Osteoblast (primary cell): Measurements from ENCODE around the gene CSH1. TPM values are rescaled to one million over a fixed set of nuclear protein-coding genes. Genes with fewer than 3 reads are reported as not detected.

ENCODE experiments used
- DNase-seq: peaks from one replicate; pipeline ENCODE4 v3.0.0; 2011; ENCODE audit warnings: low spot score, mixed read lengths; ENCODE audit not compliant: insufficient read length; ENCODE audit errors: missing footprints
- H2AFZ ChIP-seq: 2 replicates; pipeline ENCODE4 v1.6.0; 2011; ENCODE audit warnings: mild to moderate bottlenecking, low read length
- H3K27ac ChIP-seq: 2 replicates; pipeline ENCODE4 v1.5.1; 2011; ENCODE audit warnings: mild to moderate bottlenecking, low read depth, low read length, moderate library complexity
- H3K27me3 ChIP-seq: 2 replicates; pipeline ENCODE4 v1.6.0; 2012; ENCODE audit warnings: mild to moderate bottlenecking, control low read depth, inconsistent platforms, low read length, moderate library complexity; ENCODE audit not compliant: insufficient read depth
- H3K36me3 ChIP-seq: 2 replicates; pipeline ENCODE4 v1.5.1; 2011; ENCODE audit warnings: mild to moderate bottlenecking, low read length, control low read depth, moderate library complexity; ENCODE audit not compliant: insufficient read depth
- H3K4me1 ChIP-seq: 2 replicates; pipeline ENCODE4 v1.5.1; 2011; ENCODE audit warnings: mild to moderate bottlenecking, low read length, control low read depth, moderate library complexity; ENCODE audit not compliant: insufficient read depth
- H3K4me2 ChIP-seq: 2 replicates; pipeline ENCODE4 v1.6.0; 2011; ENCODE audit warnings: mild to moderate bottlenecking, low read length; ENCODE audit not compliant: insufficient read depth
- H3K4me3 ChIP-seq: fragments of 200-600 bp; sonication (generic); 3 replicates; pipeline ENCODE4 v1.5.1; 2012; ENCODE audit warnings: mild to moderate bottlenecking, low read length, inconsistent platforms; ENCODE audit not compliant: insufficient read depth
- H3K79me2 ChIP-seq: 2 replicates; pipeline ENCODE4 v1.6.0; 2012; ENCODE audit warnings: mild to moderate bottlenecking, low read length, control low read depth, inconsistent platforms; ENCODE audit not compliant: insufficient read depth
- H3K9me3 ChIP-seq: 2 replicates; pipeline ENCODE4 v1.5.1; 2011; ENCODE audit warnings: low read depth, low read length, control low read depth
- H4K20me1 ChIP-seq: 2 replicates; pipeline ENCODE4 v1.6.0; 2012; ENCODE audit warnings: mild to moderate bottlenecking, low read length, control low read depth; ENCODE audit not compliant: insufficient read depth
- total RNA-seq: library from RNA; depleted of rRNA; stranded (reverse); fragments of >200 nt; gene quantifications from 2 replicates; pipeline ENCODE4 v1.2.3, GENCODE V29; 2012
- TF ChIP-seq, protein P1 (sequence below): IDR thresholded peaks from 2 replicates; pipeline ENCODE4 v1.5.1; 2011; ENCODE audit warnings: mild to moderate bottlenecking, low read depth, low read length, moderate library complexity; ENCODE audit errors: extremely low read depth

The CSH1 gene
- total RNA-seq, 1 donor, result not detected

DNA sequence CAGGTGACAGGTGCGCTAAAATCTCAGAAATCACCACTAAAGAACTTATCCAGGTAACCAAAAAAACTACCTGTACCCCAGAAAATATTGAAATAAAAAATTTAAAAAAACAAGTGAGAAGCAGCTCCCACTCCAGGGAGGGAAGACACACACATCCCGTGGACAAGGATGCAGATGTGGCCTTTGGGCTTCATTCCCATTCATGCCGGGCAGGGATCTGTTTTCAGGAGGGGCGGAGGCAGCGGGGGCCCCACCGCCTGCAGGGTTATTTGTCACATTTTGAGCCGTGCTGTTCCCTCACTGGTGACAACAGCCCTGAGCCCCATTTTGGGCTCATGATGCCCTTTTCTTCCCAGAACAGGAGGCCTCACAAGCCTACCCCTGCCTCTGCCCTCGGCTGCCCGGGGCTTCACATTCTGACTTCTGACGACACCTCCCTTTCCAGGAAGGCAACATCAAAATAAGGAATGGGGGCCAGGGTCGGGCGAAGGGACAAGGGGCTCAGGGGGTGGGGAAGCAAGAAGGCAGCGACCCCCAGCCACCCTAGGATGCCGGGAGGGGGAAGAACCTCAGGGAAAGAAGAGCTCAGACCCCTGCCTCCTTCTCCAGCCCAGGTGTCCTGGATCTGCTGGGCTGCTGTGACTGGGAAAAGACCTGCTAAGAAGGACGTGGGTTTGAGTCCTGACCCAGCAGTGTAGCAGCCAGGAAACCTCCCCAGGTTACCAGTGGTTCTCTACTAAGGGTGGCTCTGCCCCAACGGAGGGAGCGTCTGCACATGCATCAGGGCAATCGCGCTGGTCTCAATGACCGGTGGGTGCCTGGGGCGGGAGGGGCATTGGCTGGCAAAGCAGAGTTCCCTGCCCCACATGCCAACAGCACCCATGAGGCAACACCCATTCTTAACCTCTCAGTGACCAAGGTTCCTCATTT, 38.1 kb upstream of the CSH1 start:
- no peaks in the 10 kb centered on the region for H3K36me3 ChIP-seq
- no peak overlapping the region for H3K27ac ChIP-seq
- no peaks in the 10 kb centered on the region for H3K79me2 ChIP-seq
- H2AFZ ChIP-seq, result no peak overlapping the region
- peaks cover 2% of the 10 kb centered on the region for H3K27me3 ChIP-seq
- H3K4me2 ChIP-seq, result no peak overlapping the region
- H3K9me3 ChIP-seq, result no peaks in the 10 kb centered on the region
- DNase-seq, result peak; percentile 68
- no peaks in the 10 kb centered on the region for H4K20me1 ChIP-seq
- TF ChIP-seq, protein P1, sequence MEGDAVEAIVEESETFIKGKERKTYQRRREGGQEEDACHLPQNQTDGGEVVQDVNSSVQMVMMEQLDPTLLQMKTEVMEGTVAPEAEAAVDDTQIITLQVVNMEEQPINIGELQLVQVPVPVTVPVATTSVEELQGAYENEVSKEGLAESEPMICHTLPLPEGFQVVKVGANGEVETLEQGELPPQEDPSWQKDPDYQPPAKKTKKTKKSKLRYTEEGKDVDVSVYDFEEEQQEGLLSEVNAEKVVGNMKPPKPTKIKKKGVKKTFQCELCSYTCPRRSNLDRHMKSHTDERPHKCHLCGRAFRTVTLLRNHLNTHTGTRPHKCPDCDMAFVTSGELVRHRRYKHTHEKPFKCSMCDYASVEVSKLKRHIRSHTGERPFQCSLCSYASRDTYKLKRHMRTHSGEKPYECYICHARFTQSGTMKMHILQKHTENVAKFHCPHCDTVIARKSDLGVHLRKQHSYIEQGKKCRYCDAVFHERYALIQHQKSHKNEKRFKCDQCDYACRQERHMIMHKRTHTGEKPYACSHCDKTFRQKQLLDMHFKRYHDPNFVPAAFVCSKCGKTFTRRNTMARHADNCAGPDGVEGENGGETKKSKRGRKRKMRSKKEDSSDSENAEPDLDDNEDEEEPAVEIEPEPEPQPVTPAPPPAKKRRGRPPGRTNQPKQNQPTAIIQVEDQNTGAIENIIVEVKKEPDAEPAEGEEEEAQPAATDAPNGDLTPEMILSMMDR, result no peak
- no peaks in the 10 kb centered on the region for H3K4me1 ChIP-seq
- no peak overlapping the region for H3K4me3 ChIP-seq

DNA sequence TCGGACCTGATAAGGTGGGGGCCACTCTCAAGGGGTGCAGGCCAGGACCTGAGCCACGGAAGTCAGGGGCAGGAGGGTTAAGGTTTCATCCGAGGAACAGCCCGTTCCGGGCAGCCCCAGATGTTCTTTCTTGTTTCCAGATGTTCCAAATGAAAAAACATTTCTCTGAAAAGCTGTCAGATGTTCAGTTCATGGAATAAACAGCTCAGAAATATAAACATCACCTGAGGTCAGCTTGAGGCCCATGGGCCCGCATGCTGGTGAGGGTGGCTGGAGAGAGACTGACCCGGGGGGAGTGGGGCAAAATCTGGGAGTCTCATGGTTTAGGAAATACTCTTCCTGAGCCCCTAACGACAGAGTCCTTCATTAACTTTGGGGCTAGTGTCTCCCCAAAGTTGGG, 37.2 kb upstream of the CSH1 start:
- TF ChIP-seq, protein P1, result no peak
- no peak overlapping the region for H3K27ac ChIP-seq
- H3K4me2 ChIP-seq, result no peak overlapping the region
- H2AFZ ChIP-seq, result no peak overlapping the region
- no peaks in the 10 kb centered on the region for H4K20me1 ChIP-seq
- peaks cover 2% of the 10 kb centered on the region for H3K27me3 ChIP-seq
- H3K36me3 ChIP-seq, result no peaks in the 10 kb centered on the region
- DNase-seq, result peak; percentile 56
- H3K9me3 ChIP-seq, result no peaks in the 10 kb centered on the region
- no peaks in the 10 kb centered on the region for H3K79me2 ChIP-seq
- H3K4me3 ChIP-seq, result no peak overlapping the region
- no peaks in the 10 kb centered on the region for H3K4me1 ChIP-seq

- no peaks in the 10 kb centered on the region for H3K79me2 ChIP-seq
- H3K36me3 ChIP-seq, result no peaks in the 10 kb centered on the region
- no peaks in the 10 kb centered on the region for H4K20me1 ChIP-seq
- TF ChIP-seq, protein P1, result no peak
- H3K9me3 ChIP-seq, result no peaks in the 10 kb centered on the region
- peak; percentile 71 for DNase-seq
- H2AFZ ChIP-seq, result no peak overlapping the region
- H3K4me3 ChIP-seq, result no peak overlapping the region
- no peak overlapping the region for H3K4me2 ChIP-seq
- peaks cover 2% of the 10 kb centered on the region for H3K27me3 ChIP-seq
- H3K27ac ChIP-seq, result no peak overlapping the region
- H3K4me1 ChIP-seq, result no peaks in the 10 kb centered on the region
Measured at GRCh38 chr17:63932721-63933120, 36.3 kb upstream of the CSH1 start.

DNA sequence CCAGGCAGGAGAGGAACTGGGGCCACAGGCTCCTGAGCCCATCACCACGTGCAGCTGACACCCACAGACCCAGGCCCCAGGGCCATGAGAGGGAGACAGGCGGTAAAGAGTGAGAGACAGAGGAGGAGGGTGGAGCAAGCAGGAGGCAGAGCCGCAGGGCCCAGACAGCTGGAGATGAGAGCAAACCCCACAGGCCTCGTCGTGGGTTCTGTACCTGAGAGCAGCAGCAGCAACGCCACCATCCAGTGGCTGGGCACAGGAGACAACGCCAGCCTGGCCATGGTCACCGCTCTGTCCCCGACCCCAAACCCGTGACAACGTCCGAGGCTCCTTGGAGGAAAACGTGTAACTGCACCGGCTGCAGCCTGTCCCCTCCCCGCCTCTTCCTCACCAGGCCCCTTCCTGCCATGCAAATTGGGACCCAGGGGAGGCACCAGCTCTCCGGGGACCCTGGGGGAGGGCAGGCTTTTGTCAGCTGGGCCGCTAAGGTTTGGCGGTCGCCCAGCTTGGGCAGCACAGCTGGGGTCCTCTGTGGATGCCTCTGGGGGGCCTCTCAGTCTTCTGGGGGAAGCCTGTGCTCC, 35.7 kb upstream of the CSH1 start, which contains the start of gene CD79B:
CD79B (minus strand) TSS at position 351 of the 581 bp plus-strand sequence; CDS start at position 281, 70 bp downstream.
- no peaks in the 10 kb centered on the region for H3K79me2 ChIP-seq
- TF ChIP-seq, protein P1, result no peak

More for the DNA sequence above, 35.7 kb upstream of the CSH1 start, which contains the start of gene CD79B:
- peaks cover 2% of the 10 kb centered on the region for H3K27me3 ChIP-seq
- H3K4me1 ChIP-seq, result no peaks in the 10 kb centered on the region
- no peak within 1 kb of the TSS for H3K4me3 ChIP-seq
- H4K20me1 ChIP-seq, result no peaks in the 10 kb centered on the region
- H2AFZ ChIP-seq, result no peak within 1 kb of the TSS
- H3K9me3 ChIP-seq, result no peaks in the 10 kb centered on the region
- H3K36me3 ChIP-seq, result no peaks in the 10 kb centered on the region
- DNase-seq, result peak; percentile 68
- H3K27ac ChIP-seq, result no peak within 1 kb of the TSS
- no peak within 1 kb of the TSS for H3K4me2 ChIP-seq
